Right atrium auricular region (tissue), 2 donors: Measurements from ENCODE around the gene TSKS. TPM values are rescaled to one million over a fixed set of nuclear protein-coding genes. Genes with fewer than 3 reads are reported as not detected.

Source experiments
- DNase-seq: peaks from one replicate; pipeline ENCODE4 v3.0.0-alpha.2; 2019; ENCODE audit warnings: low spot score
- H3K27ac ChIP-seq, 2 donors: fragments of 200-600 bp; sonication (generic); 1 replicate in 1 of 2; 2 replicates in 1 of 2; pipeline ENCODE4 v1.5.1; 2016 to 2019
- H3K27me3 ChIP-seq, 2 donors: fragments of 200-600 bp; sonication (generic); one replicate each; pipeline versions ENCODE4 v1.5.1 to v1.6.0; 2017 to 2019
- H3K36me3 ChIP-seq: fragments of 200-600 bp; sonication (generic); one replicate; pipeline ENCODE4 v1.5.1; 2016
- H3K4me1 ChIP-seq, 2 donors: fragments of 200-600 bp; sonication (generic); one replicate each; pipeline versions ENCODE4 v1.5.1 to v1.6.0; 2017 to 2019
- H3K4me3 ChIP-seq, 2 donors: fragments of 200-600 bp; sonication (generic); 1 replicate in 1 of 2; 2 replicates in 1 of 2; pipeline ENCODE4 v1.5.1; 2017 to 2019; ENCODE audit warnings: mild to moderate bottlenecking in 1 of 2, moderate library complexity in 1 of 2
- H3K9me3 ChIP-seq, 2 donors: fragments of 200-600 bp; sonication (generic); one replicate each; pipeline ENCODE4 v1.5.1; 2019
- CTCF ChIP-seq, 2 donors: fragments of 200-600 bp; sonication (generic); IDR thresholded peaks; one replicate each; pipeline ENCODE4 v1.5.1; 2019; ENCODE audit warnings: antibody characterized with exemption in 2 of 2
- total RNA-seq, 2 donors: library from RNA; depleted of rRNA; stranded (reverse); fragments of >200 nt; gene quantifications; one replicate each; pipeline ENCODE4 v1.1.0, GENCODE V29; 2016

The TSKS gene
- total RNA-seq, 2 donors from 2014 or later = 0.28 to 0.96 TPM

GRCh38 chr19:49700563-49700962 is 62.5 kb downstream of the TSKS start:
- H3K27ac ChIP-seq = no peak overlapping the region
- no peak for TF ChIP-seq CTCF (IDR thresholded peaks at IDR 0.05)
- DNase-seq = no peak

GRCh38 chr19:49699364-49699763 is 63.7 kb downstream of the TSKS start:
- Histone ChIP-seq H3K27me3 (no peaks in the 10 kb centered on the region), H3K27ac (no peak overlapping the region), H3K4me3 (no peak overlapping the region), H3K4me1 (no peaks in the 10 kb centered on the region), H3K9me3 (no peaks in the 10 kb centered on the region), H3K36me3 (no peaks in the 10 kb centered on the region)
- DNase-seq = no peak
- TF ChIP-seq CTCF (IDR thresholded peaks at IDR 0.05) = no peak

More at GRCh38 chr19:49700563-49700962, 62.5 kb downstream of the TSKS start:
- Histone ChIP-seq H3K9me3 (no peaks in the 10 kb centered on the region), H3K4me3 (no peak overlapping the region), H3K4me1 (no peaks in the 10 kb centered on the region), H3K36me3 (no peaks in the 10 kb centered on the region), H3K27me3 (no peaks in the 10 kb centered on the region)

- DNase-seq = no peak
- H3K4me3 ChIP-seq = no peak overlapping the region
- H3K27ac ChIP-seq = no peak overlapping the region
- no peaks in the 10 kb centered on the region for H3K27me3 ChIP-seq
- no peaks in the 10 kb centered on the region for H3K4me1 ChIP-seq
- no peaks in the 10 kb centered on the region for H3K9me3 ChIP-seq
- TF ChIP-seq CTCF (IDR thresholded peaks at IDR 0.05) = no peak
- H3K36me3 ChIP-seq = no peaks in the 10 kb centered on the region
These were observed 66.2 kb downstream of the TSKS start for GRCh38 chr19:49696865-49697264.

- H3K27me3 ChIP-seq = no peaks in the 10 kb centered on the region
- H3K9me3 ChIP-seq = no peaks in the 10 kb centered on the region
- no peak overlapping the region for H3K4me3 ChIP-seq
- no peak for DNase-seq
- H3K36me3 ChIP-seq = no peaks in the 10 kb centered on the region
- TF ChIP-seq CTCF (IDR thresholded peaks at IDR 0.05) = no peak
- H3K4me1 ChIP-seq = peaks cover 0 to 7% of the 10 kb centered on the region in 2 donors
- no peak overlapping the region for H3K27ac ChIP-seq
These were observed 67.0 kb downstream of the TSKS start for GRCh38 chr19:49696115-49696514.

- H3K9me3 ChIP-seq = no peaks in the 10 kb centered on the region
- no peak for TF ChIP-seq CTCF (IDR thresholded peaks at IDR 0.05)
- H3K4me1 ChIP-seq = peaks cover 0 to 42% of the 10 kb centered on the region in 2 donors
- H3K27ac ChIP-seq = no peak overlapping the region
- no peaks in the 10 kb centered on the region for H3K27me3 ChIP-seq
- H3K36me3 ChIP-seq = peaks cover 5% of the 10 kb centered on the region
- DNase-seq = no peak
- H3K4me3 ChIP-seq = no peak overlapping the region
These were observed 71.0 kb downstream of the TSKS start for GRCh38 chr19:49692147-49692506.
